ENCODE results near the gene TMEM266. TPM values are rescaled to one million over a fixed set of nuclear protein-coding genes. Genes with fewer than 3 reads are reported as not detected.

The TMEM266 gene
- total and polyA plus RNA-seq, 7 donors: 0.27 to 1.1 TPM; not detected in 5

GRCh38 chr15:76117181-76117580, 57.4 kb downstream of the TMEM266 start:
- TF ChIP-seq POLR2A (IDR thresholded peaks at IDR 0.05) (no peak), EP300 (IDR thresholded peaks at IDR 0.05) (no peak), POLR2AphosphoS5 (IDR thresholded peaks at IDR 0.05) (no peak), CTCF (IDR thresholded peaks at IDR 0.05) (no peak)
- DNase-seq: no peak
- H3K27me3 ChIP-seq: peaks cover 0 to 13% (median 0%) of the 10 kb centered on the region in 3 donors
- H3K4me3 ChIP-seq: no peak overlapping the region
- no peaks in the 10 kb centered on the region for H3K4me1 ChIP-seq
- WGBS, 2 donors: 85% methylated on average over 9 of the region's 9 CpGs
- H3K27ac ChIP-seq: no peak overlapping the region
- H3K9me3 ChIP-seq: no peaks in the 10 kb centered on the region
- no peaks in the 10 kb centered on the region for H3K36me3 ChIP-seq
- intact Hi-C loops (cut with DNase I): no loop called here

GRCh38 chr15:76118767-76119166, 59.0 kb downstream of the TMEM266 start:
- WGBS, 2 donors: 79 to 89% methylated on average over 6 of the region's 6 CpGs
- H3K9me3 ChIP-seq: no peaks in the 10 kb centered on the region

GRCh38 chr15:76123031-76123430, 63.2 kb downstream of the TMEM266 start:
- no peak for DNase-seq
- no peak overlapping the region for H3K4me3 ChIP-seq
- intact Hi-C loops (cut with DNase I): no loop called here
- no peaks in the 10 kb centered on the region for H3K36me3 ChIP-seq
- peaks cover 0 to 3% (median 0%) of the 10 kb centered on the region in 4 donors for H3K9me3 ChIP-seq
- no peak overlapping the region for H3K27ac ChIP-seq
- H3K4me1 ChIP-seq: no peaks in the 10 kb centered on the region
- TF ChIP-seq EP300 (IDR thresholded peaks at IDR 0.05) (no peak), CTCF (IDR thresholded peaks at IDR 0.05) (no peak), POLR2A (IDR thresholded peaks at IDR 0.05) (no peak), POLR2AphosphoS5 (IDR thresholded peaks at IDR 0.05) (no peak)
- H3K27me3 ChIP-seq: peaks cover 0 to 4% (median 0%) of the 10 kb centered on the region in 3 donors

More at GRCh38 chr15:76118767-76119166, 59.0 kb downstream of the TMEM266 start:
- Histone ChIP-seq H3K27me3 (peaks cover 0 to 13% (median 0%) of the 10 kb centered on the region in 3 donors), H3K36me3 (no peaks in the 10 kb centered on the region), H3K4me3 (no peak overlapping the region), H3K27ac (no peak overlapping the region), H3K4me1 (no peaks in the 10 kb centered on the region)
- no peak for DNase-seq
- no peak for TF ChIP-seq POLR2AphosphoS5 (IDR thresholded peaks at IDR 0.05)
- no peak for TF ChIP-seq CTCF (IDR thresholded peaks at IDR 0.05)
- no peak for TF ChIP-seq POLR2A (IDR thresholded peaks at IDR 0.05)
- no peak for TF ChIP-seq EP300 (IDR thresholded peaks at IDR 0.05)
- intact Hi-C loops (cut with DNase I): no loop called here

- no peak for TF ChIP-seq POLR2A (IDR thresholded peaks at IDR 0.05)
- Histone ChIP-seq H3K4me3 (no peak overlapping the region), H3K27me3 (peaks cover 0 to 29% (median 0%) of the 10 kb centered on the region in 3 donors), H3K27ac (no peak overlapping the region), H3K4me1 (no peaks in the 10 kb centered on the region), H3K9me3 (peaks cover 0 to 3% (median 0%) of the 10 kb centered on the region in 4 donors), H3K36me3 (no peaks in the 10 kb centered on the region)
- intact Hi-C loops (cut with DNase I): no loop called here
- 75 to 87% methylated on average over 2 of the region's 2 CpGs for WGBS, 2 donors
- DNase-seq: no peak
Measured at GRCh38 chr15:76127169-76127568, 67.4 kb downstream of the TMEM266 start.

GRCh38 chr15:76127880-76128279, 68.1 kb downstream of the TMEM266 start:
- H3K4me1 ChIP-seq: no peaks in the 10 kb centered on the region
- no peak overlapping the region for H3K4me3 ChIP-seq
- 56 to 67% methylated on average over 4 of the region's 4 CpGs for WGBS, 2 donors
- H3K36me3 ChIP-seq: no peaks in the 10 kb centered on the region
- H3K27me3 ChIP-seq: peaks cover 0 to 33% (median 0%) of the 10 kb centered on the region in 3 donors
- H3K27ac ChIP-seq: no peak overlapping the region
- TF ChIP-seq CTCF (IDR thresholded peaks at IDR 0.05): no peak
- no peak for TF ChIP-seq POLR2A (IDR thresholded peaks at IDR 0.05)
- TF ChIP-seq POLR2AphosphoS5 (IDR thresholded peaks at IDR 0.05): no peak
- TF ChIP-seq EP300 (IDR thresholded peaks at IDR 0.05): no peak
- DNase-seq: no peak
- peaks cover 0 to 3% (median 0%) of the 10 kb centered on the region in 4 donors for H3K9me3 ChIP-seq
- intact Hi-C loops (cut with DNase I): no loop called here

Data from sigmoid colon (tissue), 7 donors.